ENCODE data around the gene TNXB.

DNA sequence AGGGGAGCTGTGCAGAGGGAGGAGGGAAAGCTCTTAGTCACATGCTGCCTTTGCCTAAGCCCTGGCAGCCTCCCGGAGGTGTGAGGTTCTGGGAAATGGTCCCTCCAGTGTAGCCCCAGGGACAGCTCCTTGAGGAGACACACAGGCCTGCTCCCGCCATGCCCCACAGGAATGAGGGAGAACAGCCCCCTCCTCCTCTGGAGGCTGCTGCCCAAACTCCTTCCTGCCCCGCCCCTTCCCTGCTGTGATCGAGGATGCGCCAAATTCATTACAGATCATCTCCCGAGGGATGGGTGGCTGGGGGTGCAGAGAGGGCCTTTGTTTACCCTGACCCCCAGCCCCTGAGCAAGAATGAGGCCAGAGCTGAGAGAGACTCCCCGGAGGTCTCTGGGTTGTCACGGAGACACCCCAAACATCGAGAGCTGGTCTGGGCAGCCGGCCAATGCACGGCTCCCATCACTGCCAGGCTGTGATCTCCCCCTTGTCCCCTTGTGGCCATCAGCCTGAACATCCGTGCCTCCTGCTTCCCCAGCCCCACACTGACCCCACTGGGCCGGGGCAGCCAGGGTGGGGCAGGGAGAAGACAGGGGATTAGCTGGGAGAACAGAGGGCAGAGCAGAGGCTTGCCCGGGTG is 62.6 kb downstream of the TNXB start:
- TF ChIP-seq, protein P1, sequence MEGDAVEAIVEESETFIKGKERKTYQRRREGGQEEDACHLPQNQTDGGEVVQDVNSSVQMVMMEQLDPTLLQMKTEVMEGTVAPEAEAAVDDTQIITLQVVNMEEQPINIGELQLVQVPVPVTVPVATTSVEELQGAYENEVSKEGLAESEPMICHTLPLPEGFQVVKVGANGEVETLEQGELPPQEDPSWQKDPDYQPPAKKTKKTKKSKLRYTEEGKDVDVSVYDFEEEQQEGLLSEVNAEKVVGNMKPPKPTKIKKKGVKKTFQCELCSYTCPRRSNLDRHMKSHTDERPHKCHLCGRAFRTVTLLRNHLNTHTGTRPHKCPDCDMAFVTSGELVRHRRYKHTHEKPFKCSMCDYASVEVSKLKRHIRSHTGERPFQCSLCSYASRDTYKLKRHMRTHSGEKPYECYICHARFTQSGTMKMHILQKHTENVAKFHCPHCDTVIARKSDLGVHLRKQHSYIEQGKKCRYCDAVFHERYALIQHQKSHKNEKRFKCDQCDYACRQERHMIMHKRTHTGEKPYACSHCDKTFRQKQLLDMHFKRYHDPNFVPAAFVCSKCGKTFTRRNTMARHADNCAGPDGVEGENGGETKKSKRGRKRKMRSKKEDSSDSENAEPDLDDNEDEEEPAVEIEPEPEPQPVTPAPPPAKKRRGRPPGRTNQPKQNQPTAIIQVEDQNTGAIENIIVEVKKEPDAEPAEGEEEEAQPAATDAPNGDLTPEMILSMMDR (IDR thresholded peaks at IDR 0.05), result no peak
- TF ChIP-seq POLR2A (IDR thresholded peaks at IDR 0.05), result no peak
- peak in 1 of 3 donors; percentile 8 for TF ChIP-seq POLR2AphosphoS5 (IDR thresholded peaks at IDR 0.05)
